K562 (cell line): Measurements from ENCODE around the gene NDOR1. TPM values are rescaled to one million over a fixed set of nuclear protein-coding genes. Genes with fewer than 3 reads are reported as not detected.

Experiments used
- ATAC-seq: fragments of 200-7000 bp; cut with Tn5 transposase; 3 replicates; pipeline ENCODE4 v1.9.1; 2020; ENCODE audit warnings: moderate library complexity
- BruUV-seq: library from RNA; stranded (reverse); fragments of 400-500 nt; replicated peaks from 2 replicates; lab custom pipeline; 2021; lab: Mats Ljungman, UMichigan
- CTCF ChIA-PET: fragments of 300-600 bp; formaldehyde crosslinking; extraction: SDS; loops from one replicate; lab custom pipeline; 2021; ENCODE audit warnings: low intra/inter-chr PET ratio; lab: Yijun Ruan, JAX
- POLR2A ChIA-PET: fragments of 300-600, 350-650 bp; sonication (Branson Sonifier 250); formaldehyde crosslinking; extraction: SDS; loops from one replicate; lab custom pipeline; 2021; ENCODE audit warnings: antibody characterized with exemption, inconsistent platforms; lab: Yijun Ruan, JAX
- DNase-seq, 4 experiments: peaks; one replicate each; pipeline versions ENCODE4 v3.0.0 to v3.0.0-alpha.2; 2011 to 2018; ENCODE audit warnings: low spot score in 3 of 4, mixed read lengths in 3 of 4; ENCODE audit errors: extremely low read depth in 1 of 4
- FAIRE-seq: peaks from 2 replicates; lab custom pipeline; 2011; peaks lifted over from hg19 to GRCh38; lab: Jason Lieb, UNC
- H2AFZ ChIP-seq: 2 replicates; pipeline ENCODE4 v1.6.0; 2011; ENCODE audit warnings: low read depth, low read length, control low read depth, inconsistent platforms
- H3K27ac ChIP-seq: fragments of 200-600 bp; 3 replicates; pipeline ENCODE4 v1.8.0; 2011; ENCODE audit warnings: low read depth, mild to moderate bottlenecking, control low read depth, inconsistent platforms, low read length, moderate library complexity, mixed read lengths; ENCODE audit errors: extremely low read depth
- H3K27me3 ChIP-seq, 2 experiments: fragments of 300-600 bp in 1 of 2; 2 replicates in 1 of 2; 3 replicates in 1 of 2; pipeline versions ENCODE4 v1.6.0 to v1.8.0; 2011; ENCODE audit warnings: inconsistent platforms in 2 of 2, low read length in 2 of 2, mild to moderate bottlenecking in 1 of 2, mixed read lengths in 1 of 2, moderate library complexity in 1 of 2; ENCODE audit not compliant: control insufficient read depth in 2 of 2, insufficient read depth in 2 of 2
- H3K36me3 ChIP-seq: fragments of 300-600 bp; 3 replicates; pipeline ENCODE4 v1.8.0; 2011; ENCODE audit warnings: mild to moderate bottlenecking, low read length, inconsistent platforms; ENCODE audit not compliant: control insufficient read depth, insufficient read depth
- H3K4me1 ChIP-seq, 2 experiments: fragments of 200-600 bp in 1 of 2; replicated peaks in 1 of 2; 2 replicates in 1 of 2; 3 replicates in 1 of 2; pipeline versions ENCODE4 v1.5.1 to v1.8.0; 2011; ENCODE audit warnings: inconsistent platforms in 2 of 2, low read length in 2 of 2, mild to moderate bottlenecking in 1 of 2, mixed read lengths in 1 of 2, moderate library complexity in 1 of 2; ENCODE audit not compliant: control insufficient read depth in 2 of 2, insufficient read depth in 2 of 2
- H3K4me2 ChIP-seq: 2 replicates; pipeline ENCODE4 v1.6.1; 2011; ENCODE audit warnings: low read length, control low read depth, inconsistent platforms, mixed read lengths; ENCODE audit not compliant: insufficient read depth
- H3K4me3 ChIP-seq: fragments of 200-600 bp; sonication (generic), shearing (Covaris generic); 2 replicates; pipeline ENCODE4 v1.5.1; 2016; ENCODE audit warnings: control low read depth, inconsistent platforms
- H3K79me2 ChIP-seq: fragments of 200-600 bp; 3 replicates; pipeline ENCODE4 v1.8.0; 2011; ENCODE audit warnings: low read length, inconsistent platforms; ENCODE audit not compliant: control insufficient read depth, insufficient read depth
- H3K9ac ChIP-seq, 2 experiments: 2 replicates each; pipeline versions ENCODE4 v1.6.0 to v1.6.1; 2011; ENCODE audit warnings: low read depth in 2 of 2, low read length in 2 of 2, control low read depth in 1 of 2, inconsistent platforms in 1 of 2, mild to moderate bottlenecking in 1 of 2, mixed read lengths in 1 of 2; ENCODE audit not compliant: insufficient read depth in 1 of 2
- H3K9me1 ChIP-seq: one replicate; pipeline ENCODE4 v1.6.0; 2011; ENCODE audit warnings: inconsistent platforms, mild to moderate bottlenecking, low read length, moderate library complexity; ENCODE audit not compliant: control insufficient read depth, insufficient read depth
- H3K9me3 ChIP-seq: replicated peaks from 2 replicates; pipeline ENCODE4 v1.5.1; 2011; ENCODE audit warnings: low read depth, low read length, inconsistent platforms; ENCODE audit not compliant: control insufficient read depth, insufficient read depth
- H4K20me1 ChIP-seq: replicated peaks from 2 replicates; pipeline ENCODE4 v1.6.1; 2011; ENCODE audit warnings: low read length, inconsistent platforms, mixed read lengths; ENCODE audit not compliant: control insufficient read depth, insufficient read depth
- ADNP ChIP-seq: fragments of 200-800 bp; sonication (Bioruptor generic); IDR thresholded peaks from 2 replicates; pipeline ENCODE4 v1.6.1; 2016; ENCODE audit warnings: missing genetic modification characterization, missing compliant biosample characterization
- EGR1 ChIP-seq: fragments of 450-650 bp; conservative IDR thresholded peaks from 2 replicates; pipeline ENCODE4 v1.6.1; 2017; ENCODE audit warnings: mild to moderate bottlenecking
- HNRNPK ChIP-seq: fragments of 200-400 bp; formaldehyde crosslinking; IDR thresholded peaks from one replicate; pipeline ENCODE4 v1.6.1; 2018; ENCODE audit warnings: mild to moderate bottlenecking, low read depth, low read length; ENCODE audit not compliant: poor library complexity, severe bottlenecking
- JUN ChIP-seq, 2 experiments: sonication (generic) in 1 of 2; formaldehyde crosslinking in 1 of 2; IDR thresholded peaks; 2 replicates each; pipeline versions ENCODE4 v1.6.1 to v1.8.0; 2012 to 2022; ENCODE audit warnings: borderline replicate concordance in 2 of 2, mild to moderate bottlenecking in 2 of 2, improper control_type of control experiment in 1 of 2, low read depth in 1 of 2, low read length in 1 of 2, missing genetic modification reagents in 1 of 2
- NCOA4 ChIP-seq: fragments of 450-650 bp; IDR thresholded peaks from 2 replicates; pipeline ENCODE4 v1.6.1; 2018; ENCODE audit warnings: mild to moderate bottlenecking; ENCODE audit not compliant: partially characterized antibody
- NR2C1 ChIP-seq, 2 experiments: fragments of 450-650 bp; IDR thresholded peaks; 2 replicates each; pipeline ENCODE4 v1.6.1; 2017; ENCODE audit warnings: mild to moderate bottlenecking in 2 of 2, antibody characterized with exemption in 1 of 2, inconsistent platforms in 1 of 2, missing compliant biosample characterization in 1 of 2, missing genetic modification characterization in 1 of 2
- NR2C2 ChIP-seq, 2 experiments: fragments of 200-800 bp in 1 of 2; sonication (Bioruptor generic) in 1 of 2; sonication (generic) in 1 of 2; formaldehyde crosslinking in 1 of 2; IDR thresholded peaks; 2 replicates each; pipeline versions ENCODE4 v1.6.1 to v1.8.0; 2016 to 2022; ENCODE audit warnings: mild to moderate bottlenecking in 1 of 2, missing compliant biosample characterization in 1 of 2, missing genetic modification characterization in 1 of 2, missing genetic modification reagents in 1 of 2
- NRF1 ChIP-seq, 2 experiments: fragments of 450-650 bp; IDR thresholded peaks in 1 of 2; conservative IDR thresholded peaks in 1 of 2; 2 replicates each; pipeline ENCODE4 v1.6.1; 2014; ENCODE audit warnings: mild to moderate bottlenecking in 2 of 2
- ZNF133 ChIP-seq: fragments of 250-450 bp; sonication (Bioruptor Pico); IDR thresholded peaks from 2 replicates; pipeline ENCODE4 v1.4.0; 2020; ENCODE audit warnings: mild to moderate bottlenecking
- ZNF232 ChIP-seq: sonication (generic); formaldehyde crosslinking; IDR thresholded peaks from 2 replicates; pipeline ENCODE4 v1.8.0; 2022; ENCODE audit warnings: mild to moderate bottlenecking, missing genetic modification reagents
- WGBS: fragments of 100-300 bp; shearing (Covaris generic); methylation state at CpG from one replicate; pipeline ENCODE4 v1.1.6; 2016; ENCODE audit warnings: low coverage, mixed read lengths; ENCODE audit not compliant: insufficient coverage; ENCODE audit errors: missing lambda C conversion rate; 5-methylcytosine and 5-hydroxymethylcytosine counted together
- in situ Hi-C: fragments of 300-500 bp; cut with MboI; formaldehyde crosslinking; loops from 4 replicates; pipeline ENCODE4 v1.15.0; 2018; ENCODE audit warnings: inconsistent platforms, mixed read lengths
- intact Hi-C: fragments of 100-400 bp; cut with micrococcal nuclease; formaldehyde crosslinking; loops from 2 replicates; pipeline ENCODE4 v1.14.2; 2022
- polyA plus RNA-seq, 8 experiments: library from polyadenylated mRNA; depleted of rRNA in 4 of 8; stranded (reverse) in 5 of 8; unstranded in 3 of 8; fragments of >200 nt; fragmentation: Nextera tagmentation in 2 of 8; fragmentation: Illumina TruSeq in 1 of 8; extraction: Ambion mirVana in 2 of 8; extraction: Trizol in 1 of 8; gene quantifications; 2 replicates each; pipeline versions ENCODE4 v1.2.1 to v1.2.3, GENCODE V29; 2011 to 2014; ENCODE audit warnings: inconsistent platforms in 1 of 8, missing spikeins in 1 of 8
- total RNA-seq, 7 experiments: library from RNA; depleted of rRNA in 6 of 7; stranded (reverse); fragments of >200 nt in 6 of 7; fragmentation: Illumina TruSeq in 2 of 7; extraction: Trizol in 2 of 7; gene quantifications; 2 replicates each; pipeline versions ENCODE4 v1.2.1 to v1.2.3, GENCODE V29; 2011 to 2021; ENCODE audit warnings: low replicate concordance in 1 of 7
- TF ChIP-seq, protein P1 (sequence below): sonication (generic); formaldehyde crosslinking; IDR thresholded peaks from 2 replicates; pipeline ENCODE4 v1.8.0; 2022; ENCODE audit warnings: missing genetic modification reagents, mild to moderate bottlenecking, moderate library complexity, borderline replicate concordance
- TF ChIP-seq, protein P2 (sequence below): sonication (generic); formaldehyde crosslinking; IDR thresholded peaks from 2 replicates; pipeline ENCODE4 v1.8.1; 2022; ENCODE audit warnings: missing genetic modification reagents
- TF ChIP-seq, protein P3 (sequence below): fragments of 450-650 bp; formaldehyde crosslinking; IDR thresholded peaks from 2 replicates; pipeline ENCODE4 v1.4.0; 2020; ENCODE audit warnings: mild to moderate bottlenecking, moderate library complexity
- TF ChIP-seq, protein P4 (sequence below): fragments of 200-800 bp; sonication (Bioruptor generic); IDR thresholded peaks from 2 replicates; pipeline ENCODE4 v1.6.1; 2017; ENCODE audit warnings: missing genetic modification characterization, missing compliant biosample characterization

The NDOR1 gene
- total and polyA plus RNA-seq, 9 of the 15 experiments (the other 6 are each of a cell fraction or from before 2014, with no cell fraction given): 0.06 to 36.9 (median 6.9) TPM

DNA sequence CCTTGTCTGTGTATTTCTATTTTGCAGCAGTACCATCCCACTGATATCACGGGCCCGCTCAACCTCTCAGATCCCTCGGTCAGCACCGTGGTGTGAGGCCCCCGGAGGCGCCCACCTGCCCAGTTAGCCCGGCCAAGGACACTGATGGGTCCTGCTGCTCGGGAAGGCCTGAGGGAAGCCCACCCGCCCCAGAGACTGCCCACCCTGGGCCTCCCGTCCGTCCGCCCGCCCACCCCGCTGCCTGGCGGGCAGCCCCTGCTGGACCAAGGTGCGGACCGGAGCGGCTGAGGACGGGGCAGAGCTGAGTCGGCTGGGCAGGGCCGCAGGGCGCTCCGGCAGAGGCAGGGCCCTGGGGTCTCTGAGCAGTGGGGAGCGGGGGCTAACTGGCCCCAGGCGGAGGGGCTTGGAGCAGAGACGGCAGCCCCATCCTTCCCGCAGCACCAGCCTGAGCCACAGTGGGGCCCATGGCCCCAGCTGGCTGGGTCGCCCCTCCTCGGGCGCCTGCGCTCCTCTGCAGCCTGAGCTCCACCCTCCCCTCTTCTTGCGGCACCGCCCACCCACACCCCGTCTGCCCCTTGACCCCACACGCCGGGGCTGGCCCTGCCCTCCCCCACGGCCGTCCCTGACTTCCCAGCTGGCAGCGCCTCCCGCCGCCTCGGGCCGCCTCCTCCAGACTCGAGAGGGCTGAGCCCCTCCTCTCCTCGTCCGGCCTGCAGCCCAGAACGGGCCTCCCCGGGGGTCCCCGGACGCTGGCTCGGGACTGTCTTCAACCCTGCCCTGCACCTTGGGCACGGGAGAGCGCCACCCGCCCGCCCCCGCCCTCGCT is 37.5 kb upstream of the NDOR1 start:
- Histone ChIP-seq H3K9ac (peak overlapping the region in 1 of 2 experiments; percentile 52; a peak in 1 of 4 replicates), H3K4me3 (no peak overlapping the region), H3K27me3 (peaks cover 29 to 55% of the 10 kb centered on the region in 2 experiments; a peak in 4 of 5 replicates), H3K36me3 (no peaks in the 10 kb centered on the region), H3K79me2 (no peaks in the 10 kb centered on the region), H3K9me3 (no peaks in the 10 kb centered on the region), H4K20me1 (no peaks in the 10 kb centered on the region; the same call in 1 of the 2 replicates), H3K27ac (no peak overlapping the region), H3K4me2 (no peak overlapping the region; the same call in 1 of the 2 replicates), H3K4me1 (peaks cover 0 to 98% of the 10 kb centered on the region in 2 experiments; a peak in 2 of 5 replicates), H3K9me1 (no peaks in the 10 kb centered on the region), H2AFZ (no peak overlapping the region)
- no TSS peak for BruUV-seq
- peak; percentile 49 for ATAC-seq
- ChIA-PET POLR2A (interaction anchor here (0.8 to 1.1 kb wide), 2 partner anchors 21 to 75 kb away, joined by 3 read pairs; partner anchors contain the start of gene SSNA1), CTCF (no interaction called here)
- FAIRE-seq: no peak
- 9% methylated on average over 22 of the region's 57 CpGs for WGBS
- in situ Hi-C loops: no loop called here
- intact Hi-C loops: no loop called here
- peak; percentile 69 to 88 (median 80) for DNase-seq
- TF ChIP-seq NR2C2 (CRISPR knock-in tag; IDR thresholded peaks at IDR 0.05): no peak
- TF ChIP-seq NR2C2 (tag; IDR thresholded peaks at IDR 0.05): peak; percentile 28; the same call in 1 of the 2 replicates
- TF ChIP-seq, protein P1, sequence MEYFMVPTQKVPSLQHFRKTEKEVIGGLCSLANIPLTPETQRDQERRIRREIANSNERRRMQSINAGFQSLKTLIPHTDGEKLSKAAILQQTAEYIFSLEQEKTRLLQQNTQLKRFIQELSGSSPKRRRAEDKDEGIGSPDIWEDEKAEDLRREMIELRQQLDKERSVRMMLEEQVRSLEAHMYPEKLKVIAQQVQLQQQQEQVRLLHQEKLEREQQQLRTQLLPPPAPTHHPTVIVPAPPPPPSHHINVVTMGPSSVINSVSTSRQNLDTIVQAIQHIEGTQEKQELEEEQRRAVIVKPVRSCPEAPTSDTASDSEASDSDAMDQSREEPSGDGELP (CRISPR knock-in tag): peak; percentile 89
- TF ChIP-seq ZNF232 (CRISPR knock-in tag): no peak
- no peak for TF ChIP-seq JUN (IDR thresholded peaks at IDR 0.05; ENCODE audit: borderline replicate concordance, low read depth, low read length)
- TF ChIP-seq JUN (CRISPR knock-in tag; IDR thresholded peaks at IDR 0.05; ENCODE audit: borderline replicate concordance): no peak
- TF ChIP-seq NR2C1 (IDR thresholded peaks at IDR 0.05): no peak; the same call in 1 of the 2 replicates
- TF ChIP-seq NR2C1 (tag; IDR thresholded peaks at IDR 0.05): 0 out of 2 replicates have a peak, but pooled peaks have one; percentile 22
- TF ChIP-seq NCOA4: no peak
- TF ChIP-seq, protein P2, sequence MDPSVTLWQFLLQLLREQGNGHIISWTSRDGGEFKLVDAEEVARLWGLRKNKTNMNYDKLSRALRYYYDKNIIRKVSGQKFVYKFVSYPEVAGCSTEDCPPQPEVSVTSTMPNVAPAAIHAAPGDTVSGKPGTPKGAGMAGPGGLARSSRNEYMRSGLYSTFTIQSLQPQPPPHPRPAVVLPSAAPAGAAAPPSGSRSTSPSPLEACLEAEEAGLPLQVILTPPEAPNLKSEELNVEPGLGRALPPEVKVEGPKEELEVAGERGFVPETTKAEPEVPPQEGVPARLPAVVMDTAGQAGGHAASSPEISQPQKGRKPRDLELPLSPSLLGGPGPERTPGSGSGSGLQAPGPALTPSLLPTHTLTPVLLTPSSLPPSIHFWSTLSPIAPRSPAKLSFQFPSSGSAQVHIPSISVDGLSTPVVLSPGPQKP (CRISPR knock-in tag): no peak
- TF ChIP-seq, protein P3, sequence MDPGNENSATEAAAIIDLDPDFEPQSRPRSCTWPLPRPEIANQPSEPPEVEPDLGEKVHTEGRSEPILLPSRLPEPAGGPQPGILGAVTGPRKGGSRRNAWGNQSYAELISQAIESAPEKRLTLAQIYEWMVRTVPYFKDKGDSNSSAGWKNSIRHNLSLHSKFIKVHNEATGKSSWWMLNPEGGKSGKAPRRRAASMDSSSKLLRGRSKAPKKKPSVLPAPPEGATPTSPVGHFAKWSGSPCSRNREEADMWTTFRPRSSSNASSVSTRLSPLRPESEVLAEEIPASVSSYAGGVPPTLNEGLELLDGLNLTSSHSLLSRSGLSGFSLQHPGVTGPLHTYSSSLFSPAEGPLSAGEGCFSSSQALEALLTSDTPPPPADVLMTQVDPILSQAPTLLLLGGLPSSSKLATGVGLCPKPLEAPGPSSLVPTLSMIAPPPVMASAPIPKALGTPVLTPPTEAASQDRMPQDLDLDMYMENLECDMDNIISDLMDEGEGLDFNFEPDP (CRISPR knock-in tag): no peak
- TF ChIP-seq ZNF133 (CRISPR knock-in tag): no peak
- TF ChIP-seq EGR1: peak; percentile 26; the same call in 1 of the 2 replicates
- no peak for TF ChIP-seq ADNP (tag)
- TF ChIP-seq NRF1 (conservative IDR thresholded peaks at IDR 0.05 in 1 of 2, IDR thresholded peaks at IDR 0.05 in 1 of 2): peak; percentile 52 to 58
- TF ChIP-seq, protein P4, sequence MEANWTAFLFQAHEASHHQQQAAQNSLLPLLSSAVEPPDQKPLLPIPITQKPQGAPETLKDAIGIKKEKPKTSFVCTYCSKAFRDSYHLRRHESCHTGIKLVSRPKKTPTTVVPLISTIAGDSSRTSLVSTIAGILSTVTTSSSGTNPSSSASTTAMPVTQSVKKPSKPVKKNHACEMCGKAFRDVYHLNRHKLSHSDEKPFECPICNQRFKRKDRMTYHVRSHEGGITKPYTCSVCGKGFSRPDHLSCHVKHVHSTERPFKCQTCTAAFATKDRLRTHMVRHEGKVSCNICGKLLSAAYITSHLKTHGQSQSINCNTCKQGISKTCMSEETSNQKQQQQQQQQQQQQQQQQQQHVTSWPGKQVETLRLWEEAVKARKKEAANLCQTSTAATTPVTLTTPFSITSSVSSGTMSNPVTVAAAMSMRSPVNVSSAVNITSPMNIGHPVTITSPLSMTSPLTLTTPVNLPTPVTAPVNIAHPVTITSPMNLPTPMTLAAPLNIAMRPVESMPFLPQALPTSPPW (CRISPR knock-in tag): peak; percentile 42; the same call in 1 of the 2 replicates
- peak; percentile 46 for TF ChIP-seq HNRNPK
